KMS-11 (cell line): Measurements from ENCODE around the gene PDIK1L.

Experiments
- H2AFZ ChIP-seq: fragments of 200-600 bp; sonication (generic); 2 replicates; pipeline ENCODE4 v1.6.1; 2016; ENCODE audit warnings: antibody characterized with exemption, mixed run types, low read depth
- H3K27ac ChIP-seq: fragments of 200-600 bp; sonication (generic); 2 replicates; pipeline ENCODE4 v1.6.1; 2016; ENCODE audit warnings: mild to moderate bottlenecking, mixed run types
- H3K27me3 ChIP-seq: fragments of 200-600 bp; sonication (generic); 2 replicates; pipeline ENCODE4 v1.6.1; 2017; ENCODE audit warnings: mild to moderate bottlenecking, low read depth, mixed run types, moderate library complexity; ENCODE audit not compliant: insufficient read depth
- H3K36me3 ChIP-seq: fragments of 200-600 bp; sonication (generic); 2 replicates; pipeline ENCODE4 v1.6.1; 2017; ENCODE audit warnings: mild to moderate bottlenecking, mixed run types; ENCODE audit not compliant: insufficient read depth
- H3K4me1 ChIP-seq: fragments of 200-600 bp; sonication (generic); 2 replicates; pipeline ENCODE4 v1.6.1; 2016; ENCODE audit warnings: mild to moderate bottlenecking, low read depth, mixed run types; ENCODE audit not compliant: poor library complexity, severe bottlenecking
- H3K4me2 ChIP-seq: fragments of 200-600 bp; sonication (generic); 2 replicates; pipeline ENCODE4 v1.7.0; 2016; ENCODE audit warnings: mild to moderate bottlenecking, mixed run types
- H3K4me3 ChIP-seq: fragments of 200-600 bp; sonication (generic); IDR thresholded peaks from 2 replicates; pipeline ENCODE4 v1.6.1; 2017; ENCODE audit warnings: low read depth, low read length, mixed read lengths; ENCODE audit not compliant: insufficient read depth
- H3K79me2 ChIP-seq: fragments of 200-600 bp; sonication (generic); 2 replicates; pipeline ENCODE4 v1.6.1; 2016; ENCODE audit warnings: low read depth, mixed run types; ENCODE audit not compliant: insufficient read depth
- H3K9ac ChIP-seq: fragments of 200-600 bp; sonication (generic); 2 replicates; pipeline ENCODE4 v1.6.1; 2016; ENCODE audit warnings: mild to moderate bottlenecking, mixed run types
- H4K20me1 ChIP-seq: fragments of 200-600 bp; sonication (generic); 2 replicates; pipeline ENCODE4 v1.6.1; 2016; ENCODE audit warnings: mild to moderate bottlenecking, mixed run types; ENCODE audit not compliant: insufficient read depth
- CTCF ChIP-seq: fragments of 200-600 bp; sonication (generic); conservative IDR thresholded peaks from 2 replicates; pipeline ENCODE4 v1.6.1; 2017; ENCODE audit warnings: low read depth, mild to moderate bottlenecking, antibody characterized with exemption, low read length, moderate library complexity, mixed read lengths

PDIK1L gene

DNA sequence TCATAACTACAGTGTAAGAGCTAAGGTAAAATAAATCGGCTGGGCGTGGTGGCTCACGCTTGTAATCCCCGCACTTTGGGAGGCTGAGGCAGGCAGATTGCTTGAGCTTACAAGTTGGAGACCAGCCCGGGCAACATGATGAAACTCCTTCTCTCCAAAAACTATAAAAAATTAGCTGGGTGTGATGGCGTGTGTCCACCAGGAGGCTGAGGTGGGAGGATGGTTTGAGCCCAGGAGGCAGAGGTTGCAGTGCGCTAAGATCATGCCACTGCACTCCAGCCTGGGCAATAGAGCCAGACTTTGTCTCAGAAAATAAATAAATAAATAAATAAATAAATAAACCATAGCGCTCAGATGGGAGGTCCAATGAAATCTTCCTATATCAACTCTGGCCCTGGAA lies 30.5 kb downstream of the PDIK1L start:
- no peak overlapping the region for H3K27ac ChIP-seq
- no peak overlapping the region for H2AFZ ChIP-seq
- no peak overlapping the region for H3K4me3 ChIP-seq

DNA sequence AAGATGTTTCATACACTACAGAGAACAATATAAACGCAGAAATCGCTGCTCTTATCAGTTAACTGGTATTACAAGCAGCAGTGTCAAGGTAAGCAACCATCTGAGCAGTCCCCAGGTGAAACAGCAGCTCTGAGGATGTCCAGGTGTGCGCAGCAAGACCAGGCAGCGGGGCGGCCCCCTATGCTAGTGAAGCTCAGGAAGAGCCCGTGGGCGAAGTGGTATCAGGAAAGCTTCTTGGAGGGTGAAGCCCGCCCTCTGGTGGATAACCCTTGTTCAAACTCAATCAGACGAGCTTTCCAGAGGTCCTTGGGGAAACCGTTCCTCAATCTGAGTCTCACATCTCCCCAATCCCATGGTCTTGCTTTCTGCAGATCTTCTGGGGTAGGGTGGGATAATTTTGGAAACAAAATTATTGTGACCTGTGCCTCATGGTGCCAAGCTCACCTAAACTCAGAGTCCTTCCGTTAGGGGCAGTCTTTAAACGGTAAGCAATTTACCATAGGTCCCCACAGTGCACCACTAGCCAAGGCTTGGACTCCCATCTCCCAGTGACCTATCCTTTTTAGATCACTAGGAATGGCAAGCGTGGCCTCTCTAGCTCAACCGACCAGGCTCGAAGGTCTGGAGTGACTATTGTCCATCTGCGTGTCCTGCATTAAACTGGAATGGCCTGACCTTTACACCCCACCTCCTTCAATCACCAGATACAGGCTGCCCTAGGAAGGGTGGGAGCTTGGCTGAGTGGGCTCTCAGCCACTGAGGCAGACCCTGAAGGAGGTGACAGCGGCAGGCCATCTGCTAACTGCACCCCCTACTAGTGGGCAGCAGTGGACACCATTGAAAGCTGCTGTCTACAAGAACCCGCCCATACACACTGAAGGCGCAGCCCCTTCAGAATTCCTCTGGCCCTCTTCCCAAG lies 33.7 kb downstream of the PDIK1L start:
- Histone ChIP-seq H4K20me1 (no peaks in the 10 kb centered on the region), H2AFZ (0 out of 2 replicates have a peak overlapping the region, but pooled peaks have one; percentile 16), H3K79me2 (no peaks in the 10 kb centered on the region), H3K27ac (no peak overlapping the region), H3K9ac (no peak overlapping the region), H3K36me3 (no peaks in the 10 kb centered on the region), H3K4me2 (peak overlapping the region; percentile 27; the same call in 1 of the 2 replicates), H3K4me1 (no peaks in the 10 kb centered on the region), H3K4me3 (no peak overlapping the region), H3K27me3 (no peaks in the 10 kb centered on the region)
- peak; percentile 80 for TF ChIP-seq CTCF

More for the DNA sequence above, 30.5 kb downstream of the PDIK1L start:
- Histone ChIP-seq H4K20me1 (no peaks in the 10 kb centered on the region), H3K27me3 (no peaks in the 10 kb centered on the region), H3K79me2 (no peaks in the 10 kb centered on the region), H3K4me1 (no peaks in the 10 kb centered on the region), H3K36me3 (no peaks in the 10 kb centered on the region), H3K9ac (no peak overlapping the region), H3K4me2 (no peak overlapping the region)
- TF ChIP-seq CTCF, result no peak

GRCh38 chr1:26145960-26146294 lies 34.3 kb downstream of the PDIK1L start:
- H3K27me3 ChIP-seq, result no peaks in the 10 kb centered on the region
- H3K9ac ChIP-seq, result no peak overlapping the region
- no peaks in the 10 kb centered on the region for H3K36me3 ChIP-seq
- H3K4me2 ChIP-seq, result no peak overlapping the region
- TF ChIP-seq CTCF, result no peak
- H4K20me1 ChIP-seq, result no peaks in the 10 kb centered on the region
- H2AFZ ChIP-seq, result no peak overlapping the region
- H3K27ac ChIP-seq, result no peak overlapping the region
- no peak overlapping the region for H3K4me3 ChIP-seq
- H3K4me1 ChIP-seq, result no peaks in the 10 kb centered on the region
- no peaks in the 10 kb centered on the region for H3K79me2 ChIP-seq

- Histone ChIP-seq H3K4me2 (no peak overlapping the region), H3K27me3 (no peaks in the 10 kb centered on the region), H3K36me3 (no peaks in the 10 kb centered on the region), H3K9ac (no peak overlapping the region), H3K4me1 (no peaks in the 10 kb centered on the region), H4K20me1 (no peaks in the 10 kb centered on the region), H2AFZ (no peak overlapping the region), H3K27ac (no peak overlapping the region), H3K79me2 (no peaks in the 10 kb centered on the region), H3K4me3 (no peak overlapping the region)
- no peak for TF ChIP-seq CTCF
These were observed 37.3 kb downstream of the PDIK1L start for GRCh38 chr1:26148887-26149286.
